Measurements from ENCODE around the gene DYNC2H1.
"Not testable (repeated sequence)": the region's sequence is repeated elsewhere in the genome, so short reads cannot be mapped to it uniquely, and the experiment has no call there.

The DYNC2H1 gene

GRCh38 chr11:103108933-103109817 lies at the start of gene DYNC2H1:
Gene DYNC2H1 (plus strand): TSS chr11:103109426. CDS start chr11:103109575, 149 bp downstream.
- DNase-seq, result peak; percentile 94

- no peak for DNase-seq
These were observed 47.6 kb upstream of the DYNC2H1 start for GRCh38 chr11:103061656-103062055.

GRCh38 chr11:103067118-103067517 lies 42.1 kb upstream of the DYNC2H1 start:
- no peak for DNase-seq

GRCh38 chr11:103069367-103069766 lies 39.9 kb upstream of the DYNC2H1 start:
- no peak for DNase-seq

- no peak for DNase-seq
These were observed 39.1 kb upstream of the DYNC2H1 start for GRCh38 chr11:103070142-103070541.

GRCh38 chr11:103071008-103071407 lies 38.2 kb upstream of the DYNC2H1 start:
- no peak for DNase-seq

- no peak for DNase-seq
These were observed 32.9 kb upstream of the DYNC2H1 start for GRCh38 chr11:103076361-103076760.

GRCh38 chr11:103077554-103077953 lies 31.7 kb upstream of the DYNC2H1 start:
- DNase-seq, result no peak

GRCh38 chr11:103078710-103079109 lies 30.5 kb upstream of the DYNC2H1 start:
- DNase-seq, result no peak

- DNase-seq, result no peak
These were observed 29.4 kb upstream of the DYNC2H1 start for GRCh38 chr11:103079833-103080232.

- no peak for DNase-seq
These were observed 23.4 kb upstream of the DYNC2H1 start for GRCh38 chr11:103085758-103086365.

- no peak for DNase-seq
These were observed 22.8 kb upstream of the DYNC2H1 start for GRCh38 chr11:103086461-103086860.

GRCh38 chr11:103091064-103091800 lies 18.0 kb upstream of the DYNC2H1 start:
- peak; percentile 38 for DNase-seq

GRCh38 chr11:103091801-103092524 lies 17.3 kb upstream of the DYNC2H1 start, which contains the start of gene DCUN1D5:
Gene DCUN1D5 (minus strand): TSS chr11:103092160. CDS start chr11:103091872, 288 bp downstream.
- peak; percentile 95 for DNase-seq

GRCh38 chr11:103097279-103097678 lies 11.9 kb upstream of the DYNC2H1 start:
- no peak for DNase-seq

- DNase-seq, result no peak
These were observed 677 bp downstream of the DYNC2H1 start for GRCh38 chr11:103109818-103110388.

GRCh38 chr11:103110391-103110790 lies 1.2 kb downstream of the DYNC2H1 start:
- no peak for DNase-seq

- no peak for DNase-seq
These were observed 2.2 kb downstream of the DYNC2H1 start for GRCh38 chr11:103111400-103111799.

- no peak for DNase-seq
These were observed 3.1 kb downstream of the DYNC2H1 start for GRCh38 chr11:103112364-103112763.

GRCh38 chr11:103114836-103115235 lies 5.6 kb downstream of the DYNC2H1 start:
- DNase-seq, result no peak

GRCh38 chr11:103125462-103125861 lies 16.2 kb downstream of the DYNC2H1 start:
- no peak for DNase-seq

- DNase-seq, result not testable (repeated sequence)
These were observed 32.8 kb downstream of the DYNC2H1 start for GRCh38 chr11:103141986-103142385.

Data from NCI-H1092 treated with DMSO at 0.1 percent for 48 hours (cell line).